Hepatocyte (in vitro differentiated cells): Measurements from ENCODE around the gene NEK4. TPM values are rescaled to one million over a fixed set of nuclear protein-coding genes. Genes with fewer than 3 reads are reported as not detected.
"Not testable (repeated sequence)": the region's sequence is repeated elsewhere in the genome, so short reads cannot be mapped to it uniquely, and the experiment has no call there.

Experiments used
- DNase-seq: peaks from one replicate; pipeline ENCODE4 v3.0.0-alpha.2; 2016; ENCODE audit warnings: low spot score
- H2AFZ ChIP-seq: fragments of 200-600 bp; sonication (generic); 2 replicates; pipeline ENCODE4 v1.6.0; 2016; ENCODE audit warnings: antibody characterized with exemption, mild to moderate bottlenecking
- H3K27ac ChIP-seq: fragments of 200-600 bp; sonication (generic); 2 replicates; pipeline ENCODE4 v1.5.1; 2016; ENCODE audit warnings: mild to moderate bottlenecking
- H3K27me3 ChIP-seq: fragments of 200-600 bp; sonication (generic); 2 replicates; pipeline ENCODE4 v1.6.1; 2016
- H3K36me3 ChIP-seq: fragments of 200-600 bp; sonication (generic); replicated peaks from 2 replicates; pipeline ENCODE4 v1.5.1; 2016; ENCODE audit warnings: low read depth; ENCODE audit not compliant: insufficient read depth
- H3K4me1 ChIP-seq: fragments of 200-600 bp; sonication (generic); 2 replicates; pipeline ENCODE4 v1.5.1; 2016; ENCODE audit warnings: mild to moderate bottlenecking, moderate library complexity; ENCODE audit not compliant: insufficient read depth
- H3K4me2 ChIP-seq: fragments of 200-600 bp; sonication (generic); 2 replicates; pipeline ENCODE4 v1.6.0; 2016
- H3K4me3 ChIP-seq: fragments of 200-600 bp; sonication (generic); 2 replicates; pipeline ENCODE4 v1.5.1; 2016; ENCODE audit warnings: mild to moderate bottlenecking
- H3K79me2 ChIP-seq: fragments of 200-600 bp; sonication (generic); 2 replicates; pipeline ENCODE4 v1.6.0; 2017; ENCODE audit warnings: mild to moderate bottlenecking
- H3K9me2 ChIP-seq: fragments of 200-600 bp; sonication (generic); replicated peaks from 2 replicates; pipeline ENCODE4 v1.6.0; 2017; ENCODE audit warnings: mild to moderate bottlenecking; ENCODE audit not compliant: insufficient read depth
- H3K9me3 ChIP-seq: fragments of 200-600 bp; sonication (generic); 2 replicates; pipeline ENCODE4 v1.5.1; 2016; ENCODE audit warnings: low read depth, mild to moderate bottlenecking
- H4K20me1 ChIP-seq: fragments of 200-600 bp; sonication (generic); 2 replicates; pipeline ENCODE4 v1.6.0; 2016; ENCODE audit warnings: mild to moderate bottlenecking; ENCODE audit not compliant: insufficient read depth, poor library complexity, severe bottlenecking
- EZH2 ChIP-seq: fragments of 200-600 bp; sonication (generic); IDR thresholded peaks from 2 replicates; pipeline ENCODE4 v1.6.1; 2016; ENCODE audit warnings: antibody characterized with exemption, mild to moderate bottlenecking, borderline replicate concordance
- EZH2phosphoT487 ChIP-seq: fragments of 200-600 bp; sonication (generic); IDR thresholded peaks from one replicate; pipeline ENCODE4 v1.6.1; 2018; ENCODE audit warnings: antibody characterized with exemption, mild to moderate bottlenecking, low read depth, moderate library complexity; ENCODE audit not compliant: unreplicated experiment, severe bottlenecking
- WGBS: methylation state at CpG from one replicate; pipeline ENCODE4 v1.1.6; 2016; ENCODE audit warnings: low lambda C conversion rate; ENCODE audit errors: missing lambda C conversion rate; 5-methylcytosine and 5-hydroxymethylcytosine counted together
- polyA plus RNA-seq: library from polyadenylated mRNA; unstranded; fragments of >200 nt; fragmentation: Nextera tagmentation; extraction: Ambion mirVana; gene quantifications from 2 replicates; pipeline ENCODE4 v1.2.1, GENCODE V29; 2016
- total RNA-seq: library from RNA; depleted of rRNA; stranded (reverse); fragments of >200 nt; gene quantifications from 2 replicates; pipeline ENCODE4 v1.2.3, GENCODE V29; 2014
- TF ChIP-seq, protein P1 (sequence below): fragments of 200-600 bp; sonication (generic); IDR thresholded peaks from 2 replicates; pipeline ENCODE4 v1.5.1; 2016; ENCODE audit warnings: antibody characterized with exemption, mild to moderate bottlenecking; ENCODE audit not compliant: poor library complexity

Gene NEK4
- total and polyA plus RNA-seq, 2 experiments from 2014 or later, result 8.0 to 19.2 TPM

DNA sequence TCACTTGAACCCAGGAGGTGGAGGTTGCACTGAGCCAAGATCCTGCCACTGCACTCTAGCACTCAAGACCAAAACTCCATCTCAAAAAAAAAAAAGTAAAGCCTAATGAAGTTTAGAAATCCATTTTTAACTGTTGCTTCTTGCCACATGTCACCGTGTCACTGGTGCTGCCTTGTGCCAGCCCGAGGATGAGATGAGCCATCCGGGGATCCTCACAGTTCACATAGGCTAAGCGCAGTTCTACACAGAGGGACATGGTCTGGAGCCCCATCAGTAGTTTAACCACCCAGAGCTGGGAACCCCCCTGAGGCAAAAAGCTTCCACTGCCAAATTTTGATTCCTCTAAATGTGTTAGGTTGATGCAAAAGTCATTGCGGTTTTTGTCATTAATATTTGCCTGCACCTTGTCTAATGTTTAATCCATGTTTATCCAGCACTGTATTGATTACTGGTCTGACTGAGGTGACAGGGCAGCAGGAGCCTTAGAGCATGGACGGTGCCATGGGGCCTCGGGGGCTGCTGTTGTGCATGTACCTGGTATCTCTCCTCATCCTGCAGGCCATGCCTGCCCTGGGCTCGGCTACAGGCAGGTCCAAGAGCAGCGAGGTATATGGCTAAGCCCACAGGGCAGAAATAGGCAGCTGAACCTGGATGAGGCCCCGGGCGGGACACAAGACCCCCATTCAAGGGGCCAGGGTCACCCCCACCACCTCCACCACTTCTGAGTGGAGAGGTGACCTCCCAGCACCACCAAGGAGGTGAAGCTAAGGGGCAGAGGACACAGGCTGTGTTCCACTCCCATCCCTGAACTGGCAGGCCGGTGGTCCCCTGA, 6.6 kb upstream of the NEK4 start, which contains the start of gene ITIH1:
ITIH1 (plus strand) TSS at position 473 of the 832 bp plus-strand sequence; CDS start at position 490, 17 bp downstream.
- TF ChIP-seq, protein P1, sequence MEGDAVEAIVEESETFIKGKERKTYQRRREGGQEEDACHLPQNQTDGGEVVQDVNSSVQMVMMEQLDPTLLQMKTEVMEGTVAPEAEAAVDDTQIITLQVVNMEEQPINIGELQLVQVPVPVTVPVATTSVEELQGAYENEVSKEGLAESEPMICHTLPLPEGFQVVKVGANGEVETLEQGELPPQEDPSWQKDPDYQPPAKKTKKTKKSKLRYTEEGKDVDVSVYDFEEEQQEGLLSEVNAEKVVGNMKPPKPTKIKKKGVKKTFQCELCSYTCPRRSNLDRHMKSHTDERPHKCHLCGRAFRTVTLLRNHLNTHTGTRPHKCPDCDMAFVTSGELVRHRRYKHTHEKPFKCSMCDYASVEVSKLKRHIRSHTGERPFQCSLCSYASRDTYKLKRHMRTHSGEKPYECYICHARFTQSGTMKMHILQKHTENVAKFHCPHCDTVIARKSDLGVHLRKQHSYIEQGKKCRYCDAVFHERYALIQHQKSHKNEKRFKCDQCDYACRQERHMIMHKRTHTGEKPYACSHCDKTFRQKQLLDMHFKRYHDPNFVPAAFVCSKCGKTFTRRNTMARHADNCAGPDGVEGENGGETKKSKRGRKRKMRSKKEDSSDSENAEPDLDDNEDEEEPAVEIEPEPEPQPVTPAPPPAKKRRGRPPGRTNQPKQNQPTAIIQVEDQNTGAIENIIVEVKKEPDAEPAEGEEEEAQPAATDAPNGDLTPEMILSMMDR, result no peak
- TF ChIP-seq EZH2phosphoT487 (no peak), EZH2 (no peak)

DNA sequence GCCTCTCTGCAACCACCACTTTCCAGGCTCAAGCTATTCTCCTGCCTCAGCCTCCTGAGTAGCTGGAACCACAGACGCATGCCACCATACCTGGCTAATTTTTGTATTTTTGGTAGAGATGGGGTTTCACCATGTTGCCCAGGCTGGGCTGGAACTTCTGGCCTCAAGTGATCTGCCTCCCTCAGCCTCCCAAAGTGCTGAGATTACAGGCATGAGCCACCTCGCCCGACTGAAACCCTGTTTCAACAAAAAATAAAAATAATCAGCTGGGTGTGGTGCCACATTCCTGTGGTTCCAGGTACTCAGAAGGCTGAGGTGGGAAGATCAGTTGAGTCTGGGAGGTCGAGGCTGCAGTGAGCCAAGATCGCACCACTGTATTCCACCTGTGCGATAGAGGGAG, 5.7 kb upstream of the NEK4 start:
- WGBS, result 74% methylated on average over 6 of the region's 6 CpGs
- H2AFZ ChIP-seq, DNase-seq, H3K36me3 ChIP-seq, H3K9me3 ChIP-seq, H3K27me3 ChIP-seq, H4K20me1 ChIP-seq, H3K4me2 ChIP-seq, H3K4me3 ChIP-seq, H3K79me2 ChIP-seq, H3K9me2 ChIP-seq: not testable (repeated sequence)
- Histone ChIP-seq H3K27ac (peak overlapping the region; percentile 63), H3K4me1 (peaks cover 19% of the 10 kb centered on the region)

More for the DNA sequence above, 6.6 kb upstream of the NEK4 start, which contains the start of gene ITIH1:
- Histone ChIP-seq H3K9me3 (no peaks in the 10 kb centered on the region), H3K4me1 (peaks cover 19% of the 10 kb centered on the region), H2AFZ (no peak within 1 kb of the TSS), H4K20me1 (no peaks in the 10 kb centered on the region), H3K9me2 (no peaks in the 10 kb centered on the region), H3K4me2 (no peak within 1 kb of the TSS), H3K36me3 (no peaks in the 10 kb centered on the region), H3K4me3 (no peak within 1 kb of the TSS), H3K79me2 (no peaks in the 10 kb centered on the region), H3K27me3 (no peaks in the 10 kb centered on the region), H3K27ac (peak within 1 kb of the TSS; percentile 63)
- DNase-seq, result no peak
- 83% methylated on average over 12 of the region's 12 CpGs for WGBS

DNA sequence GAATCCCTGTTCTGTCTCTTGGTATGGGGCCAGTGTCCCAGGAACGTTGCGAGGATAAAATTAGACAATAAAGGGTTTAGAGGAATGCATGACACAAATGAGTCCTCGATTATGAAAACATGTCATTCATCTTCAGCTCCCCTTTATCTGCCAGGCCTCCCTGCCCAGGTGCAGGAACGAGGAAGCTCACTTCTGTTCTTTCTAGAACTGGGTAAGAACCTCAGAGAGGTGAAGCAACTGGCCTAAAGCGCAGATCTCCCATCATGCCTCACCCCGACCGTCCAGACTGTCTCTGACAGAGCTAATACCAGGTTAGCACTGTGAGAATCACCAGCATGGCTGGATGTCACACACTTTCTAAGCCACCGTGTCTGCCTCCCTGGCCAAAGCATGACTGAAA, 5.1 kb upstream of the NEK4 start:
- TF ChIP-seq EZH2, result no peak
- TF ChIP-seq, protein P1, result no peak
- TF ChIP-seq EZH2phosphoT487, result no peak
- H3K4me3 ChIP-seq, result no peak overlapping the region
- H4K20me1 ChIP-seq, result no peaks in the 10 kb centered on the region
- H3K9me2 ChIP-seq, result no peaks in the 10 kb centered on the region
- peak overlapping the region; percentile 63 for H3K27ac ChIP-seq
- 57% methylated on average over 8 of the region's 8 CpGs for WGBS
- no peaks in the 10 kb centered on the region for H3K9me3 ChIP-seq
- peak overlapping the region; percentile 21 for H3K4me2 ChIP-seq
- H2AFZ ChIP-seq, result no peak overlapping the region
- H3K27me3 ChIP-seq, result no peaks in the 10 kb centered on the region
- H3K36me3 ChIP-seq, result no peaks in the 10 kb centered on the region
- peaks cover 24% of the 10 kb centered on the region for H3K4me1 ChIP-seq
- peaks cover 2% of the 10 kb centered on the region for H3K79me2 ChIP-seq
- DNase-seq, result no peak
